AG10803 (cell line): ENCODE results near the gene FAM13A.

ENCODE experiments used
- DNase-seq: peaks from one replicate; pipeline ENCODE4 v3.0.0; 2010; ENCODE audit warnings: low read depth
- H3K4me3 ChIP-seq: 2 replicates; pipeline ENCODE4 v1.5.1; 2011; ENCODE audit warnings: mild to moderate bottlenecking, low read length, control low read depth
- CTCF ChIP-seq: conservative IDR thresholded peaks from 2 replicates; pipeline ENCODE4 v1.5.1; 2011; ENCODE audit warnings: mild to moderate bottlenecking, low read length, control low read depth, inconsistent platforms

FAM13A gene

GRCh38 chr4:89042055-89042454 lies 14.9 kb downstream of the FAM13A start:
- TF ChIP-seq CTCF, result no peak
- no peak overlapping the region for H3K4me3 ChIP-seq
- DNase-seq, result no peak

GRCh38 chr4:89039730-89040338 lies 17.2 kb downstream of the FAM13A start:
- TF ChIP-seq CTCF, result no peak
- DNase-seq, result peak; percentile 50
- no peak overlapping the region for H3K4me3 ChIP-seq

- no peak for TF ChIP-seq CTCF
- DNase-seq, result no peak
- H3K4me3 ChIP-seq, result no peak overlapping the region
Measured at GRCh38 chr4:89036535-89036934, 20.4 kb downstream of the FAM13A start.

GRCh38 chr4:89031272-89031671 lies 25.7 kb downstream of the FAM13A start:
- no peak for DNase-seq
- H3K4me3 ChIP-seq, result no peak overlapping the region
- no peak for TF ChIP-seq CTCF

GRCh38 chr4:89029591-89029990 lies 27.4 kb downstream of the FAM13A start:
- no peak for TF ChIP-seq CTCF
- DNase-seq, result no peak
- H3K4me3 ChIP-seq, result no peak overlapping the region

GRCh38 chr4:89026542-89026941 lies 30.4 kb downstream of the FAM13A start:
- no peak overlapping the region for H3K4me3 ChIP-seq
- DNase-seq, result no peak
- no peak for TF ChIP-seq CTCF

GRCh38 chr4:89024051-89024675 lies 32.8 kb downstream of the FAM13A start:
- peak; percentile 89 for TF ChIP-seq CTCF
- DNase-seq, result peak; percentile 77
- no peak overlapping the region for H3K4me3 ChIP-seq
